ENCODE results near the gene LHX3. TPM values are rescaled to one million over a fixed set of nuclear protein-coding genes. Genes with fewer than 3 reads are reported as not detected.

Gene LHX3
- total and polyA plus RNA-seq, 2 of the 4 experiments (the other 2 are of a cell fraction), result not detected

DNA sequence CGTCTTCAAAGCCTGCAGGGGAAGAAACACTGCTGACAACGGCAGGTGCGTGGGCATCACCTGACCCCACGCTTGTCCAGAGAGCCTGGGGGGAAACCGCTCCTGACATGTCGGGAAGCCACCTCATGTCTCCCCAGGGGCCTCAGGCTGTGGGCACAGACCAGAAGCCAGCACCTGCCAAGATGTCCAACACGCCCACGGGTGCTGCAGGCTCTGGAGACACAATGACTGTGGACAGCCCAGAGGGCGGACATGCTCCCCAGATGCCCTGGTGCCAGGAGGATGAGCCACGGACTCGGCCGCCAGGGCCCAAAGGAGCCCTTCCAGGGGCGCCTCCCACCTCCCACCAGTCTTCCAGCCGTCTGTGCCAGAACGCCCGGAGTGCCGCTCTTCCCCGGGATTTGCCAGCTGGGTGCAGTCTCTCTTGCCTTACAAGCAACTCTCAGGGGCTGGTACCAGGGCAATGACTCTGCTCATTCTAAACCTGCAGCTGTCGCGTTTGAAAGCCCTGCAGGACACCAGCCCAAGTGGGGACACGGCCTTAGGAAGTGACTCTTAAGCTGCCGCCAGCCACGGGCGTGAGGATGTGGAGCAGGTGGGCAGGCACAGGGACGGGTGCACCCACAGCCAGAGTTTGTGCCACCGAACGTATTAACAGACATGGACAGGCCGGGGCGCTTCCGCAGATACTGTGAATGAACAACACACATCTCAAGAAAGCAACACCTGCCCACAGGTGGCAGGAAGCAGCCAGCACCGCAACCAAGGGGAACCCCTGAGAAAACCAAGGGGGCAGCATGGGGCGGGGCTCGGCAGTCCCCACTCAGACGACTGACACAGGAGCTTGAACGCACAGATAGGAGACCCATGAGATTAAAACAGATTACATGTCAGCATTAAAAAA is 6.8 kb upstream of the LHX3 start:
- BruUV-seq (replicated peaks), result no TSS peak
- no peak overlapping the region for H3K4me2 ChIP-seq (ENCODE audit: low read depth, low read length)
- H3K56ac ChIP-seq (ENCODE audit: extremely low read depth, insufficient read depth, low read length), result no peak overlapping the region
- no peak overlapping the region for H2BK15ac ChIP-seq (ENCODE audit: low read depth, low read length)
- intact Hi-C loops (cut with micrococcal nuclease) (no loop called here), in situ Hi-C loops (cut with MboI; ENCODE audit: low sequenced_read_pairs) (no loop called here), dilution Hi-C loops (cut with HindIII; ENCODE audit: low sequenced_read_pairs, unreplicated experiment) (no loop called here)
- 0 out of 2 replicates have a peak, but pooled peaks cover 3% of the 10 kb centered on the region for H3K9me3 ChIP-seq (ENCODE audit: control insufficient read depth, insufficient read depth, low read length)
- ATAC-seq (ENCODE audit: low read depth) (no peak), DNase-seq (no peak)
- H3K4ac ChIP-seq (ENCODE audit: low read depth, low read length), result no peak overlapping the region
- no peak overlapping the region for H3K14ac ChIP-seq (replicated peaks; ENCODE audit: low read depth, low read length)
- H3K36me3 ChIP-seq (ENCODE audit: control insufficient read depth, insufficient read depth, low read length), result peaks cover 16% of the 10 kb centered on the region
- H2AK9ac ChIP-seq (replicated peaks; ENCODE audit: low read depth, low read length, poor library complexity), result no peak overlapping the region
- H3K27ac ChIP-seq (ENCODE audit: insufficient read depth, low read length), result no peak overlapping the region
- no peak overlapping the region for H4K91ac ChIP-seq (ENCODE audit: insufficient read depth, low read depth, low read length)
- H3K4me1 ChIP-seq (ENCODE audit: control insufficient read depth, insufficient read depth, low read length), result no peaks in the 10 kb centered on the region
- H2BK120ac ChIP-seq (ENCODE audit: low read depth, low read length), result no peak overlapping the region
- no peak overlapping the region for H3K23ac ChIP-seq (ENCODE audit: low read depth, low read length)
- H2AFZ ChIP-seq (replicated peaks; ENCODE audit: low read length, poor library complexity), result no peak overlapping the region
- H3K79me1 ChIP-seq (ENCODE audit: low read depth in 1 of 2, low read length in 2 of 2), result no peaks in the 10 kb centered on the region
- H4K20me1 ChIP-seq (ENCODE audit: insufficient read depth, low read length), result no peaks in the 10 kb centered on the region; the same call in 1 of the 2 replicates
- H3K18ac ChIP-seq (ENCODE audit: low read depth, low read length), result no peak overlapping the region
- no peak overlapping the region for H4K8ac ChIP-seq (ENCODE audit: low read depth in 2 of 2, low read length in 2 of 2)
- 91% methylated on average over 17 of the region's 35 CpGs; no CpG with 5 or more reads in 1 of the 2 experiments for WGBS, 2 experiments (ENCODE audit: extremely low coverage in 2 of 2, insufficient read length in 1 of 2)
- no peak overlapping the region for H4K5ac ChIP-seq (ENCODE audit: low read depth, low read length)
- H3K4me3 ChIP-seq (ENCODE audit: insufficient read depth, low read depth, low read length), result no peak overlapping the region
- POLR2A ChIA-PET (ENCODE audit: unreplicated experiment), result no interaction called here
- H3K9me1 ChIP-seq (ENCODE audit: insufficient read depth, low read length), result no peaks in the 10 kb centered on the region
- CTCF ChIA-PET, result no interaction called here
- H2BK5ac ChIP-seq (ENCODE audit: low read depth, low read length, poor library complexity, severe bottlenecking), result no peak overlapping the region
- H3K9ac ChIP-seq (ENCODE audit: low read depth, low read length), result no peak overlapping the region
- no peaks in the 10 kb centered on the region for H3K27me3 ChIP-seq (ENCODE audit: control insufficient read depth, insufficient read depth, low read length)
- no peak overlapping the region for H2AK5ac ChIP-seq (ENCODE audit: low read depth, low read length)
- H2BK20ac ChIP-seq (ENCODE audit: low read depth, low read length), result no peak overlapping the region
- no peak for TF ChIP-seq RCOR1 (IDR thresholded peaks at IDR 0.05; ENCODE audit: insufficient replicate concordance, low read length)
- no peak for TF ChIP-seq CHD1 (IDR thresholded peaks at IDR 0.05; ENCODE audit: low read depth, low read length)
- TF ChIP-seq, protein P1, sequence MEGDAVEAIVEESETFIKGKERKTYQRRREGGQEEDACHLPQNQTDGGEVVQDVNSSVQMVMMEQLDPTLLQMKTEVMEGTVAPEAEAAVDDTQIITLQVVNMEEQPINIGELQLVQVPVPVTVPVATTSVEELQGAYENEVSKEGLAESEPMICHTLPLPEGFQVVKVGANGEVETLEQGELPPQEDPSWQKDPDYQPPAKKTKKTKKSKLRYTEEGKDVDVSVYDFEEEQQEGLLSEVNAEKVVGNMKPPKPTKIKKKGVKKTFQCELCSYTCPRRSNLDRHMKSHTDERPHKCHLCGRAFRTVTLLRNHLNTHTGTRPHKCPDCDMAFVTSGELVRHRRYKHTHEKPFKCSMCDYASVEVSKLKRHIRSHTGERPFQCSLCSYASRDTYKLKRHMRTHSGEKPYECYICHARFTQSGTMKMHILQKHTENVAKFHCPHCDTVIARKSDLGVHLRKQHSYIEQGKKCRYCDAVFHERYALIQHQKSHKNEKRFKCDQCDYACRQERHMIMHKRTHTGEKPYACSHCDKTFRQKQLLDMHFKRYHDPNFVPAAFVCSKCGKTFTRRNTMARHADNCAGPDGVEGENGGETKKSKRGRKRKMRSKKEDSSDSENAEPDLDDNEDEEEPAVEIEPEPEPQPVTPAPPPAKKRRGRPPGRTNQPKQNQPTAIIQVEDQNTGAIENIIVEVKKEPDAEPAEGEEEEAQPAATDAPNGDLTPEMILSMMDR (conservative IDR thresholded peaks at IDR 0.05; ENCODE audit: low read depth, low read length), result no peak
- no peak for TF ChIP-seq MAZ (IDR thresholded peaks at IDR 0.05; ENCODE audit: borderline replicate concordance, low read depth, low read length)
- TF ChIP-seq POLR2A (IDR thresholded peaks at IDR 0.05; ENCODE audit: low read depth, low read length), result no peak
- TF ChIP-seq SMC3 (IDR thresholded peaks at IDR 0.05; ENCODE audit: low read depth, low read length), result no peak
- TF ChIP-seq RAD21 (IDR thresholded peaks at IDR 0.05; ENCODE audit: low read length), result no peak
- no peak for TF ChIP-seq MXI1 (IDR thresholded peaks at IDR 0.05; ENCODE audit: borderline replicate concordance, low read depth, low read length)
- TF ChIP-seq FOS (IDR thresholded peaks at IDR 0.05; ENCODE audit: low read depth, low read length), result no peak
- TF ChIP-seq RFX5 (IDR thresholded peaks at IDR 0.05; ENCODE audit: low read depth, low read length), result no peak
- no peak for TF ChIP-seq BHLHE40 (IDR thresholded peaks at IDR 0.05; ENCODE audit: low read depth, low read length)
- TF ChIP-seq, protein P2, sequence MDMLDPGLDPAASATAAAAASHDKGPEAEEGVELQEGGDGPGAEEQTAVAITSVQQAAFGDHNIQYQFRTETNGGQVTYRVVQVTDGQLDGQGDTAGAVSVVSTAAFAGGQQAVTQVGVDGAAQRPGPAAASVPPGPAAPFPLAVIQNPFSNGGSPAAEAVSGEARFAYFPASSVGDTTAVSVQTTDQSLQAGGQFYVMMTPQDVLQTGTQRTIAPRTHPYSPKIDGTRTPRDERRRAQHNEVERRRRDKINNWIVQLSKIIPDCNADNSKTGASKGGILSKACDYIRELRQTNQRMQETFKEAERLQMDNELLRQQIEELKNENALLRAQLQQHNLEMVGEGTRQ (IDR thresholded peaks at IDR 0.05; ENCODE audit: low read depth, low read length), result no peak
- TF ChIP-seq CEBPB (IDR thresholded peaks at IDR 0.05; ENCODE audit: low read depth, low read length), result no peak
- TF ChIP-seq NFE2L2 (IDR thresholded peaks at IDR 0.05; ENCODE audit: low read depth, low read length), result no peak
- TF ChIP-seq, protein P3, sequence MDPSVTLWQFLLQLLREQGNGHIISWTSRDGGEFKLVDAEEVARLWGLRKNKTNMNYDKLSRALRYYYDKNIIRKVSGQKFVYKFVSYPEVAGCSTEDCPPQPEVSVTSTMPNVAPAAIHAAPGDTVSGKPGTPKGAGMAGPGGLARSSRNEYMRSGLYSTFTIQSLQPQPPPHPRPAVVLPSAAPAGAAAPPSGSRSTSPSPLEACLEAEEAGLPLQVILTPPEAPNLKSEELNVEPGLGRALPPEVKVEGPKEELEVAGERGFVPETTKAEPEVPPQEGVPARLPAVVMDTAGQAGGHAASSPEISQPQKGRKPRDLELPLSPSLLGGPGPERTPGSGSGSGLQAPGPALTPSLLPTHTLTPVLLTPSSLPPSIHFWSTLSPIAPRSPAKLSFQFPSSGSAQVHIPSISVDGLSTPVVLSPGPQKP (IDR thresholded peaks at IDR 0.05; ENCODE audit: borderline replicate concordance, low read depth, low read length), result no peak

Measured in IMR-90 (cell line).